AG04449 (cell line): Measurements from ENCODE around the gene NRARP.

Source experiments
- CTCF ChIA-PET: fragments of 350-600 bp; formaldehyde crosslinking; extraction: SDS; loops from one replicate; lab custom pipeline; 2021; ENCODE audit warnings: antibody characterized with exemption; lab: Yijun Ruan, JAX
- POLR2A ChIA-PET: fragments of 400-600, 350-600 bp; formaldehyde crosslinking; extraction: SDS; loops from one replicate; lab custom pipeline; 2020; ENCODE audit warnings: antibody characterized with exemption, inconsistent platforms; lab: Yijun Ruan, JAX
- DNase-seq: peaks from one replicate; pipeline ENCODE4 v3.0.0-alpha.2; 2010; ENCODE audit warnings: low read depth, low spot score
- H3K4me3 ChIP-seq: 2 replicates; pipeline ENCODE4 v1.5.1; 2011; ENCODE audit warnings: low read depth, mild to moderate bottlenecking, control low read depth, low read length
- CTCF ChIP-seq: IDR thresholded peaks from one replicate; pipeline ENCODE4 v1.5.1; 2011; ENCODE audit warnings: mild to moderate bottlenecking, moderate library complexity, low read length, control low read depth, inconsistent platforms; ENCODE audit not compliant: insufficient read depth; ENCODE audit errors: missing control alignments

Gene NRARP

GRCh38 chr9:137318602-137319001 is 16.5 kb upstream of the NRARP start:
- CTCF ChIA-PET, result interaction anchor here (0.7 to 1.3 kb wide), 2 partner anchors 16 to 17 kb away, joined by 4 to 6 read pairs; partner anchors contain the start of gene NRARP
- no peak overlapping the region for H3K4me3 ChIP-seq

DNA sequence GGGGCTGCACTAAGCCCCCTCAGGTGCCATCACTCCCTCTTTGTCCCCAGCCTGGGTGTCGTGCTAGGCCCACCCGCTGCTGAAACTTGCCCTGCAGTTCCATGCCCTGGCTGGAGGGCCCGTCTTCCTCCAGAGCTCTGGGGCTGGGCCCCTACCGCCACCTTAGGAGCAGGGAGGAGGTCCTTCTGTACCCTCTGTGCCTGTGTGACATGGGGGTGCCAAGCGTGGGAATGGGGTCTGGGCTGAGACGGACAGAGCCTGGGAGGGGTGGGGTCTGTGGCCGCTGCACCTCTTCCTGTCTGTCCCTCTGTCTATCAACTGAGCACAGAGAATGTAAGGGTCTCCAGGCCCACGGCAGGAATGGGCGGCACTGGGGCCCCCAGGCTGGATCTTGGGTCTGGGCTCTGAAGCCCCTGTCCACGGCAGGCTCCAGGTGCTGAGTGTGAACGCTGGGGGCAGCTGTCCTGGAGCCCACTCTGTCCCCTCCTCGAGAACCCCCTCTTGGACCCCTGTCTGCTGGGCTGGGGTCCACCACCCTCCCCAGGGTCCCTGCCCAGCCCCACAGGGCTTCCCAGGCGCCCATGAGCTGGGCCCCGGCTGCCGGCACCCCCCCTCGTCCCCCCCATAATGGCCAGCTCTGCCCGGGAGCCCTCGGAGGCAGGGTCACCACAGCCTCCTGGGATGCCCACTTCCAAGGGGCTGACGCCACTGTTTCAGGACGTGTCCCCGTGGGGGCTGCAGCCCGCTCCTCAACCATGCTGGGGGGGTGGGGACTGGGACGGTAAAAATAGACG is 15.8 kb upstream of the NRARP start:
- ChIA-PET CTCF (interaction anchor here (0.7 to 1.1 kb wide), 2 partner anchors 16 to 107 kb away, joined by 3 to 4 read pairs; partner anchors contain the start of gene NRARP), POLR2A (interaction anchor here (0.6 kb wide), 1 partner anchor 63 kb away, joined by 3 read pairs; no protein-coding TSS in a partner anchor)
- TF ChIP-seq CTCF, result no peak
- H3K4me3 ChIP-seq, result no peak overlapping the region
- DNase-seq, result no peak

More at GRCh38 chr9:137318602-137319001, 16.5 kb upstream of the NRARP start:
- POLR2A ChIA-PET, result interaction anchor here (0.6 kb wide), 1 partner anchor 62 kb away, joined by 3 read pairs; no protein-coding TSS in a partner anchor
- DNase-seq, result no peak
- no peak for TF ChIP-seq CTCF

DNA sequence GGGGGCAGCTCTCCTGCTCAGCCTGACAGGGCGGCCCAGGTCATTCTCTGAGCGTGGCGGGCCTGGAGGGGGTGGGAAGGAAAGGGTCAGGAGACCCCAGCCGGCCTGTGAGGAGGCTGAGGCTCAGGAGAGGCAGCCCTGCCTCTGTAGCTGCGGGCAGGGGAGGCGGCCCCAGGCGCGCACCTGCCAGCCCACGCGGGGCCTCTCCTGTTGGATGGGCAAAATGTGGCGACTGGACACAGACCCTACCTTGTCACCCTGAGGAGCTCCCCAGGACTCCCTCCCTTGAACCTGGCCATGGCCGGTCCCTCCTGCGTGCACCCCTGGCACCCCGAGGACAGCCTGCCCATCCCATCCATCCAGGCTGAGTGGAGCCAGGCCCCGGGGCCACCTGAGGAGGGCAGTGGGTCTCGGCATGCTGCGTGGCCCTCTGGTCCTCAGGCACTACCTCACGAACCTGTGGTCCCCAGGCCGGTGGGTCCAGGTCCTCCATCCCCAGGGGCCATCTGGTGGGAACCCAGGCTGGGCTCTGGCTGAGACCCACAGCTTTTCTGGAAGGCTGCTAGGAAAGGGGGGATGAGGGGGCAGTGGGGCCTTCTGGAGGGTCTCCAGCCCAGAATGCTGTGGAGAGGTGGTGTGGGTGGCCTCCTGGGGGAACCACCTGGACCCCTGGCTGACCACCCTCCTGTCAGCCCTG is 15.1 kb upstream of the NRARP start:
- CTCF ChIA-PET, result interaction anchor here (1.1 to 1.4 kb wide), 2 partner anchors 106 to 108 kb away, joined by 3 to 5 read pairs; partner anchors contain the start of genes EXD3 and NOXA1
- H3K4me3 ChIP-seq, result no peak overlapping the region
- DNase-seq, result no peak
- POLR2A ChIA-PET, result interaction anchor here (1.4 kb wide), 1 partner anchor 76 kb away, joined by 5 read pairs; the partner anchor contains the start of gene TUBB4B
- no peak for TF ChIP-seq CTCF

DNA sequence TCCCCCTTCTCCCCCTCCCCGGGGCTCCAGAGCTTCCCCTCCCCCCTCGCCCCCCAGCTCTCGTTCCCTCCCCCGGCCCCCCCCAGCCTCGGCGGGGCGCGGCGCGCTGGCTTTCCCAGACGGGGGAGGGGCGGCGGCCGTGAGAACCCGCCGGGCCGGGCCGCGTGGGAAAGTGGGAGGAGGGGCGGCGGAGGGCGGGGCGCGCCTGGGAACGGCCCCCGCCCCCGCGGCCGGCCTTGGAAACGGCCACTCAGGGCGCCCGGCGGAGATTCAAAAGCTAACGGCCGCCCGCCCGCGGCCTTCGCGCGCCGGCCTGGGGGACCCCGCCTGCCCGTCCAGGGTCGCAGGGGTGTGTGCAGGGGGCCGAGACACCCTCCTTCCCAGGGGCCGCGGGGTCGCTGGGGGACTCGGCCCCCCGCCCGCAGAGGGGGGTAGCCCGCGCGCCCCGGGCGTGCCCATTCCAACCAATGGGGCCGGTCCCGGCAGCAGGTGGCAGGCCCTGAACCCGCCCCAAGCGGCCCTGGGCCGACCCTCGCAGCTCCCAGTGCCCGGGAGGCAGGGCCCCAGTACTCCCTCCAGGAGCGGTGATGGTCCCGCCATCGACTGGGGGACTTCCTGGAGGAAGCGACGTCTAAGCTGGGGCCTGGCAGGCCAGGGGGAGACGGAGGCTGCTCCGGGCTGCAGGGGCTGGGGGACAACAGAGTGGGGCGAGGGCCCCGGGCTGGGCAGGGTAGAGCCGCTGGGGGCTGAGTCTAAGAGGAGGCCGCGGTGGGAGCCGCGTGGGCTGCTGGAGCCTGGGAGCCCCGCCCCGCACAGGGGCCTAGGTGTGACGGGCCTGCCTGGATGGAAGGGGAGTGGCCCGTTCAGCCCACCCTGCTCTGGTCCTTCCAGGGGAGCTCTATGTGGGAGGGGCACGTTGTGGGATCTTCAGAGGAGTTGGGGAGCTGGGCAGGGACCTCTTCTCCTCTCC is 14.2 kb upstream of the NRARP start:
- DNase-seq, result no peak
- POLR2A ChIA-PET, result interaction anchor here (1.4 kb wide), 1 partner anchor 75 kb away, joined by 5 read pairs; the partner anchor contains the start of gene TUBB4B
- H3K4me3 ChIP-seq, result no peak overlapping the region
- TF ChIP-seq CTCF, result no peak
- CTCF ChIA-PET, result interaction anchor here (1.1 to 1.4 kb wide), 2 partner anchors 107 to 109 kb away, joined by 3 to 5 read pairs; partner anchors contain the start of genes EXD3 and NOXA1

GRCh38 chr9:137315581-137316011 is 13.5 kb upstream of the NRARP start:
- CTCF ChIA-PET, result interaction anchor here (1.4 kb wide), 1 partner anchor 107 kb away, joined by 5 read pairs; the partner anchor contains the start of genes EXD3 and NOXA1
- POLR2A ChIA-PET, result interaction anchor here (1.4 kb wide), 1 partner anchor 75 kb away, joined by 5 read pairs; the partner anchor contains the start of gene TUBB4B
- no peak for TF ChIP-seq CTCF

More at GRCh38 chr9:137315581-137316011, 13.5 kb upstream of the NRARP start:
- DNase-seq, result no peak
- H3K4me3 ChIP-seq, result no peak overlapping the region
